Small intestine (tissue), 7 donors: Measurements from ENCODE around the gene TIAM1. TPM values are rescaled to one million over a fixed set of nuclear protein-coding genes. Genes with fewer than 3 reads are reported as not detected.

Source experiments
- DNase-seq, 2 donors: peaks; one replicate each; pipeline versions ENCODE4 v3.0.0 to v3.0.0-alpha.2; 2013
- FAIRE-seq: peaks from 2 replicates; lab custom pipeline; 2012; peaks lifted over from hg19 to GRCh38; lab: Jason Lieb, UNC
- H3K27ac ChIP-seq, 3 donors: one replicate each; pipeline ENCODE4 v1.5.1; 2013; ENCODE audit warnings: low read length in 2 of 3, mild to moderate bottlenecking in 2 of 3, control low read depth in 1 of 3, inconsistent platforms in 1 of 3, low read depth in 1 of 3, moderate library complexity in 1 of 3
- H3K27me3 ChIP-seq, 3 donors: one replicate each; pipeline ENCODE4 v1.6.1; 2013; ENCODE audit warnings: low read length in 3 of 3, inconsistent platforms in 1 of 3; ENCODE audit not compliant: control insufficient read depth in 3 of 3, insufficient read depth in 3 of 3
- H3K36me3 ChIP-seq, 3 donors: one replicate each; pipeline ENCODE4 v1.6.1; 2013; ENCODE audit warnings: low read length in 3 of 3, inconsistent platforms in 1 of 3, low read depth in 1 of 3, mild to moderate bottlenecking in 1 of 3, moderate library complexity in 1 of 3; ENCODE audit not compliant: control insufficient read depth in 3 of 3, insufficient read depth in 2 of 3
- H3K4me1 ChIP-seq, 3 donors: one replicate each; pipeline ENCODE4 v1.6.1; 2013; ENCODE audit warnings: low read length in 2 of 3, inconsistent platforms in 1 of 3, low read depth in 1 of 3, mild to moderate bottlenecking in 1 of 3, moderate library complexity in 1 of 3; ENCODE audit not compliant: control insufficient read depth in 3 of 3, insufficient read depth in 2 of 3
- H3K4me3 ChIP-seq, 3 donors: one replicate each; pipeline ENCODE4 v1.5.1; 2013; ENCODE audit warnings: low read length in 3 of 3, control low read depth in 1 of 3, inconsistent platforms in 1 of 3, low read depth in 1 of 3, mild to moderate bottlenecking in 1 of 3, moderate library complexity in 1 of 3
- H3K9me3 ChIP-seq, 2 donors: one replicate each; pipeline ENCODE4 v1.6.1; 2013; ENCODE audit warnings: low read depth in 1 of 2, low read length in 1 of 2; ENCODE audit not compliant: control insufficient read depth in 2 of 2, insufficient read depth in 1 of 2
- WGBS, 3 donors: extraction: QIAGEN DNeasy Blood & Tissue Kit; methylation state at CpG; one replicate each; pipeline ENCODE4 v1.1.7; 2013; 5-methylcytosine and 5-hydroxymethylcytosine counted together
- polyA plus RNA-seq, 4 donors: library from polyadenylated mRNA; stranded (reverse) in 3 of 4; unstranded in 1 of 4; fragments of 200-250 nt in 3 of 4; fragments of 120-200 nt in 1 of 4; gene quantifications; one replicate each; pipeline versions ENCODE4 v1.2.1 to v1.2.3, GENCODE V29; 2013
- donor health status: healthy with polysubstance abuse.
- donor health status: control.
- donor health status: control.
- donor health status: Bipolar disorder and iron deficiency.
- donor health status: healthy.

Gene TIAM1
- polyA plus RNA-seq, 4 donors: 0.45 to 4.1 (median 2.4) TPM

DNA sequence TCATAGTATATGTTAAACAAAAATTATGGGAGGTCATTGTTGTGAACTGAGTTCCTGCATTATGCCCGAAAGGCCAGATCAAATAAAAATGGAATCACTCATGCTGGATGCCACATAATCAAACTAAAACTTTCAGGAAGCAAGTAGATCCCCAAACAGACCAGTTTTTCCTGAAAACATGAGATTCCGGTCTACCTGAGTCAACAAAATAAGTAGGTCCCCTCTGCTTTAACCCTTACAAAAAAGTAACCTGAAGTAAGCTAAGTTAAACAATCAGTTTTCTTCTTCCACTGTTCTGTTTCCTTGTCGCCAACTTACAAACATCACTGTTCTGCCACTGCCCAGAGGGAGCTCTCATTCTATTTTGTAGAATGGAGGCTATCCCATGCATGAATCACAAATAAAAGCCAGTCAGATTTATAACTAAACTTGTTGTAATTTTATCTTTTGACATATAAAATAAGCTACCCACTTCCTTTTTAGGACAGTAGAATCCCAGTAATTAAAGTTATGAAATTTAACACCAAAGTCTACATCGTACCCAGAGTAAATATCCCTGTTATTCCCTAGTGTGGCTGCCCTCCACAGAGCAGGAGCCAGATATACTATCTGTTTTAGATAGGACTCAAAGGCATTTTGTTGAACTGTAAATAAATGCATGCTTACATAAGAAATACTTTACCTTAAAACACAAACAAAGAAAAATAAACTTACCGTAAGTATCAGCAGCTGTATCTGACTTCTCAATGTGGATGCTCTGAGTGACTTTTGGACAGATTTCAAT, 149.4 kb downstream of the TIAM1 start:
- no peaks in the 10 kb centered on the region for H3K4me1 ChIP-seq
- no peak overlapping the region for H3K27ac ChIP-seq
- H3K36me3 ChIP-seq: peaks cover 0 to 2% (median 0%) of the 10 kb centered on the region in 3 donors
- FAIRE-seq (no peak), DNase-seq (no peak)
- no peaks in the 10 kb centered on the region for H3K9me3 ChIP-seq
- H3K27me3 ChIP-seq: no peaks in the 10 kb centered on the region
- 64 to 78% (median 70%) methylated on average over 5 of the region's 5 CpGs for WGBS, 3 donors
- no peak overlapping the region for H3K4me3 ChIP-seq

DNA sequence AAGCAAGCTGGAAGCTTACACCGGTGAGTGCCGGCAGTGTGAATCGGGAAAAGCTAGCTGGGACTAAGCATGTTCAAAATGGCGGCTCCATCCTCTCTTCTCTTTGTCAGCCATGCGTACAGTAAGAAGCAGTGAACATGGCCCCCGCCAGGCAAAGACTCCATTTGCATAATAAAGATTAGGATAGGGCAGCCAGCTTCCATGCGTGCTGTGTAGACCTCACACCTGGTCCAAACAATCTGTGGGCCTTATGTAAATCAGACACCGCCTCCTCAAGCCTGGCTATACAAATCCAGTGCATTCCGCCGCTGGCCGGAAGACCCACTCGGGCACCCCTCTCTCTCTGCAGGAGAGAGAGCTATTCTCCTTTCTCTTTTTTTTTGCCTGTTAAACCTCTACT, 150.3 kb downstream of the TIAM1 start:
- WGBS, 3 donors: 92 to 96% (median 95%) methylated on average over 12 of the region's 12 CpGs
- DNase-seq (no peak), FAIRE-seq (no peak)
- Histone ChIP-seq H3K27me3 (no peaks in the 10 kb centered on the region), H3K4me3 (no peak overlapping the region), H3K27ac (no peak overlapping the region), H3K36me3 (peaks cover 0 to 2% (median 0%) of the 10 kb centered on the region in 3 donors), H3K9me3 (no peaks in the 10 kb centered on the region), H3K4me1 (no peaks in the 10 kb centered on the region)

DNA sequence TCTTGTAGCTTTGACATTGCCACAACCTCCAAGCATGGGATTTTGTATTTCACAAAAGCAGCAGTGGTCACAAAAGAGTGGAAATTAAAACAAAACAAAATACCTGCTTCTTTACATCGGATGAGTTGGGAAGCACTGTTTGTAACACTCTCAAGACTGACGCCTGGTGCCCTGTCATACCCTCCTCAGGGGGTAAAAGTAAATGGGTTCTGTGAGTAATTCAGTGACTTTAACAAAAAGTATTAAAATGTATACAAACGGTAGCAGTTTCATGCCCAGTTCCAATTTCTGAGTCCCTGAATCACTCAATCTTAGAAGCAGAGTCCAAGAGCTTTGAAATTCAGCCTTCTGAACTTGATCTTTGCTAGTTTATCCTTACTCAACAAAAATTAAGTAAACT, 152.5 kb downstream of the TIAM1 start:
- Histone ChIP-seq H3K4me1 (no peaks in the 10 kb centered on the region), H3K27me3 (no peaks in the 10 kb centered on the region), H3K9me3 (no peaks in the 10 kb centered on the region), H3K27ac (no peak overlapping the region), H3K36me3 (peaks cover 0 to 2% (median 0%) of the 10 kb centered on the region in 3 donors), H3K4me3 (no peak overlapping the region)
- no peak for FAIRE-seq
- 82 to 83% (median 82%) methylated on average over 3 of the region's 3 CpGs for WGBS, 3 donors
- DNase-seq: no peak

DNA sequence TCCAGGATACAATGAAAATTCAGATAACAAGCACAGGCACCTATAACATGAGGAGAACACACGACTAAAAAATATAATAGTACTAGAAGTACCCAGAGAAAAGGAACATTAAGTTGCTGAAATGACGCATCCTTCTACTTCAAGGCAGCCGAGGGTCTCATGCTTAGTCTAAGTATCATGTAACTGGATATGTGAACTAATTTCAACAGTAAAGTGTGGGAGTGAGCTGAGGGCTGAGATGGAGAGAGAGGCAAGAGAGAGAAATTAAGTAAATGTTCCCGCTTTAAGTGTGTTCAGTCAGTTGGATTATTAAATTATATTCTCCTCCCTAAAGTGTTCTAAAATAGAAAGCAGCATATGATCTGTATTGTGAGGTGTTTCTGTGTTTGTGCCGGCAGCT, 153.5 kb downstream of the TIAM1 start:
- no peak overlapping the region for H3K27ac ChIP-seq
- H3K4me1 ChIP-seq: no peaks in the 10 kb centered on the region
- FAIRE-seq (no peak), DNase-seq (no peak)
- 76 to 86% (median 86%) methylated on average over 5 of the region's 5 CpGs for WGBS, 3 donors
- no peaks in the 10 kb centered on the region for H3K27me3 ChIP-seq
- H3K36me3 ChIP-seq: peaks cover 0 to 6% (median 0%) of the 10 kb centered on the region in 3 donors
- no peak overlapping the region for H3K4me3 ChIP-seq
- no peaks in the 10 kb centered on the region for H3K9me3 ChIP-seq

DNA sequence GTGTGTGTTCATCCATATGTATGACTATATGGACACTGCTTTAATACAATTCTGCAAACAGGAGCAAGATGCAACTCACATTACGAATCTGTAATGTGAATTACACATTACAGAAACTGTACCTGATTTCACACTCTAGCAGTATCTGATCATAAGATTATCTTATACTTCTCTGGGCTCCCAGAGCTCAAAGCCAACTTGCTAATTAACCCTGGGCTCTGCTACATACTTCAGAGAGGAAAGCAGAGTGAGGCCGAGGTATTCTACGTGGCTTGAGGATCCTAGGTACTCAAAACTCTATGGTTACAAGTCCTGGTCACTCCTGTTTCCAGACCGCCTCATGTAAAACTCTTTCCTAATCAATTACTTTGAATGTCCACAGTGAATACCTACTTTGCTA, 156.6 kb downstream of the TIAM1 start:
- H3K4me1 ChIP-seq: no peaks in the 10 kb centered on the region
- DNase-seq (no peak), FAIRE-seq (no peak)
- H3K36me3 ChIP-seq: peaks cover 0 to 4% (median 0%) of the 10 kb centered on the region in 3 donors
- H3K27ac ChIP-seq: no peak overlapping the region
- H3K9me3 ChIP-seq: no peaks in the 10 kb centered on the region
- H3K27me3 ChIP-seq: no peaks in the 10 kb centered on the region
- 84 to 93% (median 88%) methylated on average over 4 of the region's 4 CpGs for WGBS, 3 donors
- H3K4me3 ChIP-seq: no peak overlapping the region

DNA sequence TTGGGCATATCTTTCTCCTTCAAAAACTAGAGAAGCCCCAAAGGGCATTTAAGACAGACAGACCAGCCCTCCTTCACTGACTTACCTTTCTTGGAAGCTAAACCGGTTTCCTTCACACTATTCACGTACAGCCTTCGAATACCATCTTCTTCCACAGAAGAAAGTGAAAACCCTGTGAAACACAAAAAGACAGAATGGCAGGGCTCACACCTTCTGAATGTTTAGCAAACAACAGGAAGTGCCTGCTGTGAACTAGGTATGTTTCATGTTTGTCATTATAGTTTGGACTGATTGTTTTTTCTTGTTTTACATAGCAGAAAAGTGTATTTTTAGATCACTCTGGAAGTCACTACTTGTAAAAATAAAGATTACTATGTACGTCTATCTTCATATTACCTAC, 157.1 kb downstream of the TIAM1 start:
- H3K36me3 ChIP-seq: peaks cover 0 to 4% (median 0%) of the 10 kb centered on the region in 3 donors
- WGBS, 3 donors: 76 to 84% (median 79%) methylated on average over 4 of the region's 4 CpGs
- DNase-seq: no peak

DNA sequence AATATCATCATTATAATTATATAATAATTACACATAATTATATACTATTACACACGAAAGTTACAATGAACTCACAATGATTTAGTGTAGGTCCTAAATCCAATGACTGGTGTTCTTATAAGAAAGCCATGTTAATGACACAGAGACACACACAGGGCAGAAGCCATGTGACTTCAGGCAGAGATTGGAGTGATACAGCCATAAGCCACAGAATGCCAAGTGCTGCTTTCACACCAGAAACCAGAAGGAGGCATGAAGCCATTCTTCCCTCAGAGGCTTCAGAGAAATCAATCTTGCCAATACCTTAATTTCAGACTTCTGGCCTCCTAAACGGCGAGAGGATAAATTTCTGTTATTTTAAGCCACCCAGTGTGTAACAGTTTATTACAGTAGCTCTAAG, 158.4 kb downstream of the TIAM1 start:
- H3K4me3 ChIP-seq: no peak overlapping the region
- H3K9me3 ChIP-seq: no peaks in the 10 kb centered on the region
- peaks cover 0 to 4% (median 0%) of the 10 kb centered on the region in 3 donors for H3K36me3 ChIP-seq
- FAIRE-seq (no peak), DNase-seq (no peak)
- 82 to 83% (median 82%) methylated on average over 3 of the region's 3 CpGs for WGBS, 3 donors
- H3K4me1 ChIP-seq: no peaks in the 10 kb centered on the region
- H3K27me3 ChIP-seq: no peaks in the 10 kb centered on the region
- no peak overlapping the region for H3K27ac ChIP-seq

More for the DNA sequence above, 157.1 kb downstream of the TIAM1 start:
- Histone ChIP-seq H3K4me1 (no peaks in the 10 kb centered on the region), H3K4me3 (no peak overlapping the region), H3K9me3 (no peaks in the 10 kb centered on the region), H3K27me3 (no peaks in the 10 kb centered on the region), H3K27ac (no peak overlapping the region)
- no peak for FAIRE-seq

DNA sequence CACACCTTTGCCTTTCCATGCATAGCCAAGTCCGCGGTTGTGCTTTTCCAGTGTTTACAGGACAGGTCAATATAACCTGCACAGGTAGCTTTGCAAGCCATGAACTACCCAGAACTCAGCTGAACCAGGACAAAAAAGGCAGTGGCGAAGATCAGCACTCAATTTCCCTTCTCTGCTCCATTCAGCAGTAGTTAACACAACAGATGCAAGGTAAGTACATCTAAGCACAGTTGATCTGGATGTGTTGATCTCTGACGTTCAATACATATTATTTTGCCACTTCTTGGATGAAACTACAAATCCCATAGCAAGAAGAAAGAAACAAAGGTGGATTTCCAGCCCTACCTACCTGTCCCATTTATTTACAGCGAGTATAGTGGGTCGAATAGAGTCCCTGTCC, 159.2 kb downstream of the TIAM1 start:
- 83 to 87% (median 86%) methylated on average over 6 of the region's 6 CpGs for WGBS, 3 donors
- FAIRE-seq (no peak), DNase-seq (no peak)
- H3K9me3 ChIP-seq: no peaks in the 10 kb centered on the region
- no peak overlapping the region for H3K4me3 ChIP-seq
- H3K27me3 ChIP-seq: no peaks in the 10 kb centered on the region
- H3K27ac ChIP-seq: no peak overlapping the region
- peaks cover 0 to 4% (median 0%) of the 10 kb centered on the region in 3 donors for H3K36me3 ChIP-seq
- H3K4me1 ChIP-seq: no peaks in the 10 kb centered on the region
